GM12801 (cell line): ENCODE data around the gene SMPD4.

Source experiments
- TF ChIP-seq, protein P1 (sequence below): IDR thresholded peaks from one replicate; pipeline ENCODE4 v1.5.1; 2011; ENCODE audit warnings: control low read depth; ENCODE audit not compliant: insufficient read length; ENCODE audit errors: extremely low read depth

The SMPD4 gene, protein sequence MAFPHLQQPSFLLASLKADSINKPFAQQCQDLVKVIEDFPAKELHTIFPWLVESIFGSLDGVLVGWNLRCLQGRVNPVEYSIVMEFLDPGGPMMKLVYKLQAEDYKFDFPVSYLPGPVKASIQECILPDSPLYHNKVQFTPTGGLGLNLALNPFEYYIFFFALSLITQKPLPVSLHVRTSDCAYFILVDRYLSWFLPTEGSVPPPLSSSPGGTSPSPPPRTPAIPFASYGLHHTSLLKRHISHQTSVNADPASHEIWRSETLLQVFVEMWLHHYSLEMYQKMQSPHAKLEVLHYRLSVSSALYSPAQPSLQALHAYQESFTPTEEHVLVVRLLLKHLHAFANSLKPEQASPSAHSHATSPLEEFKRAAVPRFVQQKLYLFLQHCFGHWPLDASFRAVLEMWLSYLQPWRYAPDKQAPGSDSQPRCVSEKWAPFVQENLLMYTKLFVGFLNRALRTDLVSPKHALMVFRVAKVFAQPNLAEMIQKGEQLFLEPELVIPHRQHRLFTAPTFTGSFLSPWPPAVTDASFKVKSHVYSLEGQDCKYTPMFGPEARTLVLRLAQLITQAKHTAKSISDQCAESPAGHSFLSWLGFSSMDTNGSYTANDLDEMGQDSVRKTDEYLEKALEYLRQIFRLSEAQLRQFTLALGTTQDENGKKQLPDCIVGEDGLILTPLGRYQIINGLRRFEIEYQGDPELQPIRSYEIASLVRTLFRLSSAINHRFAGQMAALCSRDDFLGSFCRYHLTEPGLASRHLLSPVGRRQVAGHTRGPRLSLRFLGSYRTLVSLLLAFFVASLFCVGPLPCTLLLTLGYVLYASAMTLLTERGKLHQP

DNA sequence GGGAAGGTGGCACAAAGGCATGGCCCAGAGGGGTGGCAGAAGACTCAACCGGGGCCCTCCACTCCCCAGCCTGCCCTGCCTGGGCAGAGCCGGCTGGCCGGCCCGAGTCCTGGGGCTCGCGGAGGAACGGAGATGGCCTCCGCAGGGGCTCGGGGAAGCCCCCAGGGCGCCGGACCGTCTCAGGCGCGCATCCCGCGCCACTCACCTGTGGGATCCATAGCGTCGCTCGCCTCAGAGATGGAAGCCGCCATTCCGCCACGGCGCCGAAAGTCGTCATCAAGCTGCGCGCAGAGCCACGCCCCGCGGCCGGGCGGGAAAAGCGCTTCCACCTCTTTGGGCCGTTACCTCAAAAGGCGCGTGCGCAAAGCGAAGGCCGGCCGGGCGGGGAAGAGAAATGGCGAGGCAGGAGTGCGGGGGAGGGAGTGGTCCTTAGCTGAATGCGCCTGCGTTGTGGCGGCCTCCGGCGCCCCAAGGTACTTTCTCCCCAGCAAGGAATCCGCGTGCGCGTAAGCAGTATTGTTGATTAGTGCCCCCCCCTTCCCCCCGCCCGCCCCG lies at the start of gene SMPD4:
Gene SMPD4, minus strand, starts transcription at position 278 of the 555 bp plus-strand sequence. CDS start 5,010 bp downstream, outside the sequence.
- TF ChIP-seq, protein P1, sequence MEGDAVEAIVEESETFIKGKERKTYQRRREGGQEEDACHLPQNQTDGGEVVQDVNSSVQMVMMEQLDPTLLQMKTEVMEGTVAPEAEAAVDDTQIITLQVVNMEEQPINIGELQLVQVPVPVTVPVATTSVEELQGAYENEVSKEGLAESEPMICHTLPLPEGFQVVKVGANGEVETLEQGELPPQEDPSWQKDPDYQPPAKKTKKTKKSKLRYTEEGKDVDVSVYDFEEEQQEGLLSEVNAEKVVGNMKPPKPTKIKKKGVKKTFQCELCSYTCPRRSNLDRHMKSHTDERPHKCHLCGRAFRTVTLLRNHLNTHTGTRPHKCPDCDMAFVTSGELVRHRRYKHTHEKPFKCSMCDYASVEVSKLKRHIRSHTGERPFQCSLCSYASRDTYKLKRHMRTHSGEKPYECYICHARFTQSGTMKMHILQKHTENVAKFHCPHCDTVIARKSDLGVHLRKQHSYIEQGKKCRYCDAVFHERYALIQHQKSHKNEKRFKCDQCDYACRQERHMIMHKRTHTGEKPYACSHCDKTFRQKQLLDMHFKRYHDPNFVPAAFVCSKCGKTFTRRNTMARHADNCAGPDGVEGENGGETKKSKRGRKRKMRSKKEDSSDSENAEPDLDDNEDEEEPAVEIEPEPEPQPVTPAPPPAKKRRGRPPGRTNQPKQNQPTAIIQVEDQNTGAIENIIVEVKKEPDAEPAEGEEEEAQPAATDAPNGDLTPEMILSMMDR: no peak

DNA sequence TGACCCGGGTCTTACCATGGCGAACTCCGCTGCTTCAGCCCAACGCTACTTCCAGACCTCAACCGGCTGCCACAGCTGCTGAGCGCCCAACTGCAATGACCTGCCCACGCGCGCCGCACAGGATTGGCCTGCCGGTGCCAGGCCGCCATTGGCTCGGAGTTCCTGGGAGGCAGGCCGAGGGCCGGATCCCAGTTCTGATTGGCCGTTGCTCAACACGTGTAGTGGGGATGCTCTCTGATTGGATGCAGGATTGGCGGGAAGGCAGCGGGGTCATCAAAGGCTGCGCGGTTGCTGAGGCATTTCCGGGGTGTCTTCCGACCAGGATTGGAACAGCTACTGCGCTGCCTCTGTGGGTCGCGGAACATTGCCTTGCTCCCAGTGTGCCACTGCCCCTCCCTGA lies 16.9 kb upstream of the SMPD4 start, which contains the start of gene TUBA3E:
Gene TUBA3E, minus strand, starts transcription at position 97 of the 400 bp plus-strand sequence. Its CDS starts 79 bp downstream, at position 18.
- TF ChIP-seq, protein P1: no peak

DNA sequence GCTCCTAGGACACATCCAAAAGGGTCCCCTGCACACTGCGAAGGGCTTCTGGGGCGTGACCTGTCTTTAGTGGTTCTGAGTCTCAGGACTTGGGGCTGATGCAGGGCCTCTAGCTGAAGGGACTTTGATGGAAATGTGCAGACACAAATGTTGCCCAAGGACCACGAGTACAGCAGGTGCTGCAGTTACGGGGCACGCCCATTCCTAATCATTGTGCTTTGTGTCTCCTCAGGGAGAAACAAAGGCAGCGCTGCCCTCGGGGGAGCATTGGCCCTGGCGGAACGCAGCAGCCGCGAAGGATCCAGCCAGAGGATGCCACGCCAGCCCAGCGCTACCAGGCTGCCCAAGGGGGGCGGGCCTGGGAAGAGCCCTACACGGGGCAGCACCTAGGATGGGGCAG lies 8.8 kb upstream of the SMPD4 start:
- TF ChIP-seq, protein P1: no peak

DNA sequence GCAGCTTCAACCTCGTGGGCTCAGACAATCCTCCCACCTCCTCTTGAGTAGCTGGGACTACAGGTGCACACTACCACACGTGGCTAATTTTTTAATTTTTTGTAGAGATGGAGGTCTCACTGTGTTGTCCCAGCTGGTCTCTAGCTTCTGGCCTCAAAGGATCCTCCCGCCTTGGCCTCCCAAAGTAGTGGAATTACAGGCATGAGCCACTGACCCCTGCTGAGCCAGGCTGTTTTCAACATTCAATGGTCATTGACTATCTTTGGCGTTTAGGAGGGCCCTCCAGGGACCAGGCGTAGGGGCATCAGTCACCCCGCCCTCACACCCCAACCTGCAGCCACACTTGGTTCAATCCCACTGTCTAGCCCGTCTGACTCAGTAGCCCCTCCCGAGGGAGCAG lies 5.9 kb upstream of the SMPD4 start:
- TF ChIP-seq, protein P1: no peak

DNA sequence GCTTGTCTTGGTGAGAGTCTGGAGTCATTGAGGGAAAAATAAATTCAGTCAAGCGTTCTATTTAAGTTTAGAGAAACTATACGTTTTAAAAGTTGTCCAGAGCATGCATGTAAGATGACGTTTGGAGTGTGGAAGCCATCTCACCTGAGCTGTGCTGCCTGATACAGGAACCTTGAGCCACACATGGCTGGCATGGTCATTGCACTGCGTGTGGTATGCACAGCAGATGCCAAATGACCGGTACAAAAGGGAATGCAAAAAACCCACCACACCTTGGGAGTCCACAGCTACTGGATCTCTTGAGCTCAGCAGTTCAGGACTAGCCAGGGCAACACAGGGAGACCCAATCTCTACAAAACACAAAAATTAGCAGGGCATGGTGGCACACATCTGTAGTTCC lies 5.0 kb upstream of the SMPD4 start:
- TF ChIP-seq, protein P1: no peak

DNA sequence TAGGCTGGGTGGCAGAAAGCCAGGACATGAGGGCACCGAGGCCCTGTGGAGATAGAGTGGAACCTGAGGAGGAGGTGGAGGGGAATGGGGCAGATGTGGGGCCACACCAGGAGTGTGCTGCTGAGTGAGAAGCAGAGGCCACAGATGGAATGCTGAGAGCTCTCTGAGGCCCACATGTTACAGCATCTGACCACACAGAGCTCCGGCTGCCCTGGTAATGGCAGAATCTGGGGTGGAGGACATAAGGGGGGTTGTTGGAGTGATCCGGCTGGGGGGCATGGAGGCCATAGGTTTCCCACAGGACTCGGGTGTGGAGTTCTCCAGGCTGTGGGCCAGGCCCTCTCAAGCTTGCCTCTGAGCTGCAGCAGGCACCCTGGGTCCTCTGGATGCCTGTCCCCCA lies 4.5 kb upstream of the SMPD4 start:
- TF ChIP-seq, protein P1: no peak

DNA sequence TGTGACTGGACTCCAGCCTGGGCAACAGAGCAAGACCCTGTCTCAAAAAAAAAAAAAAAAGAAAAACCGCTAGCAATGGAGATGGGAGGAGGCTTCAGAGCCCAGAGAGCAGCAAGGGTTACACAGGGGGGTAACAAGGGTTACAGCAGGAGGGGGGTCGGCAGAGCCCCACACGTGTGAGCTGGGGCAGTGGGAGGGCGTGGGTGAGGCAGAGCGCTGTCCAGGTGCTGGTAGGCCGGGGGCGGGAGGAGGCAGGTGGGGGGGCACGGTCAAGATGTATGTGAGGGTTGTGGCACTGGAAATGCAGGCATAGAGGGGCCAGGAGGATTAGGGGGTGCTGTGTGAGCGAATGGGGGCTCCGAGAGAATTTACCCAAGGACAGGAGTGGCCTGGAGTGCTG lies 4.0 kb upstream of the SMPD4 start:
- TF ChIP-seq, protein P1: no peak
